Stimulated activated CD8-positive, alpha-beta memory T cell treated with anti-CD3 and anti-CD28 coated beads, Interleukin-2, amount 100 ng/mL, for 48 hours (primary cell): ENCODE measurements around the gene PSMB1.
"Not testable (repeated sequence)": the region's sequence is repeated elsewhere in the genome, so short reads cannot be mapped to it uniquely, and the experiment has no call there.

Experiments used
- DNase-seq, 2 donors: peaks; one replicate each; pipeline ENCODE4 v3.0.0-alpha.2; 2020; ENCODE audit warnings: low read depth in 2 of 2

The PSMB1 gene

DNA sequence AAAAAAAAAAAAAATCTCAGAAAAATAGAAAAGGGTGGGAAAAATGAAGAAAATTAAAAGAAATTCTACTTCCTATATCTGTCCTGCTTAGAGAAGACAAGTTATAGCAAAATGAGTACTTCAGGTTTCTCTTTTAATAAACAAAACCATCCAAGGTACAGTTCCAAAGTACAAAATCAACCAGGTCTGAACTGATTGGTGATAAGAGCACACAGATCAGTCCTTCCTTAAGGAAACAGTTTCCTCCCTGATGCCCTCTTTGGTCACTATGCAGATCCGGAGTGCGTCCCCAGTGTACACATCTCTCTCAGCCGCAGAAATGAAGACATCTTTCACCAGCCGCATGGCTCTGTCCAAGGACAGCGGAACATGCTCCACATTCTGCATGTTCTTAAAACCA, 18.1 kb downstream of the PSMB1 start:
- no peak for DNase-seq

- no peak for DNase-seq
Observed at GRCh38 chr6:170533792-170534191, 19.3 kb downstream of the PSMB1 start.

GRCh38 chr6:170532867-170533488, 20.1 kb downstream of the PSMB1 start:
- DNase-seq = no peak

- peak in 1 of 2 donors; percentile 49 for DNase-seq
Observed at GRCh38 chr6:170529839-170530469, 23.2 kb downstream of the PSMB1 start.

DNA sequence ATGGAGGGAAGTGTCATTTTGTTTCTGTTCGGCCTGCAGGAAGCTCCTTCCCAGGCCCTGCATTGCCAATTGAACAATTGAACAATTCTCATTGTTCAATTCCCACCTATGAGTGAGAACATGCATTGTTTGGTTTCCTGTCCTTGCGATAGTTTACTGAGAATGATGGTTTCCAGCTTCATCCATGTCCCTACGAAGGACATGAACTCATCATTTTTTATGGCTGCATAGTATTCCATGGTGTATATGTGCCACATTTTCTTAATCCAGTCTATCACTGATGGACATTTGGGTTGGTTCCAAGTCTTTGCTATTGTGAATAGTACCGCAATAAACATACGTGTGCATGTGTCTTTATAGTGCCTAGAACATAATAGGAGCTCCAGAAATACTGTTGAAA, 25.1 kb downstream of the PSMB1 start:
- DNase-seq = not testable (repeated sequence)

DNA sequence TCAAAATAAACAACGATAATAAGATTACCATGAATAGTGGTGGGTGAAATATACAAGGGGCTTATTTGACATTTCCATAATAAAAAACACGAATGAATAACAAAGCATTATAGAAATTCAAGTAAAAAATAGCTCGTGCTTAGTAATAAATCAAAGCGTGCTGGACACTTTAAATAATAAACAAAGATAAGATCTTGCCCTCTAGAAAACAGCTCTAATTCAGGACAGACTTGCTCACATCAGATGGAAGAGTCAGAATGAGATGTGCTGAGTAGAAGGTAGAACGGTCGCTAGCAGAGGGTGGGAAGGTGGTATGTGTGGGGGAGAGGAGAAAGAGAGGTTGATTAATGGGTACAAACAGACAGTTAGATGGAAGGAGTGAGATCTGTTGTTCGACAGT, 27.3 kb downstream of the PSMB1 start:
- DNase-seq = no peak

DNA sequence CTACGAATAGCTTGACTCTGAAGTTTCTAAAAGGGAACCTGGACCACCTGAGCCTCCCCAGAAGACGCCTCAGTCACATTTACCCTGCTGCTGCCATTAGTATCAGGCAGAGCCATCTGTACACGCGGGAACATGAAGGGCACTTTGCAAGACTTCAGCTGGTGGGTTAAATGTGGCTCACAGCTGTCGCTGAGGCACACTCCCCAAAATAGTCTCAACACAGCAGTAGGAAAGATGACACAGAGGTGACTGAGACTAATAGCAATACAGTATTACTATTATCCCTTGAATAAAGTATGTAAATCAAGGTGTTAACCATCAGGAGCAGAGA, 29.0 kb downstream of the PSMB1 start:
- DNase-seq = no peak

- DNase-seq = no peak
Observed at GRCh38 chr6:170523256-170524171, 29.6 kb downstream of the PSMB1 start.

- DNase-seq = no peak
Observed at GRCh38 chr6:170522565-170523183, 30.4 kb downstream of the PSMB1 start.

- no peak for DNase-seq
Observed at GRCh38 chr6:170516783-170517616, 36.1 kb downstream of the PSMB1 start.

- no peak for DNase-seq
Observed at GRCh38 chr6:170514908-170515307, 38.2 kb downstream of the PSMB1 start.

DNA sequence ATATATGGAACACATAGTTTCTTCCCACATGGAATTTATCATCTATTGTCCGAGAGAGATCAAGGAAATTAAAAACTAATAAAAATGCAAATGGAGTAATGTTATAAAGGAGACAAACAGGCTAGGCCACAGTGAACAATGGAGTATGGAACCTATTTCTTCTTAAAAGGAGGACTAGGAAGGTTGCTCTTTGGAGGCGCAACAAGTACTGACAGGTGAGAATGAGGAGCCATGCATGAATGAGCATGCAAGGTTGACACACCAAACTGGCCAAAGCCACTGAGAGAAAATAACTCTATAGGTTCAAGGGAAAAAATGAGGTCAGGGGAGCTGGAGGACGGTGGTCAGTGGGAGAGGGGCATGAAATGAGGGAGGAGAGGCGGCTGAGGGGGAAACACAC, 40.9 kb downstream of the PSMB1 start:
- no peak for DNase-seq

- DNase-seq = no peak
Observed at GRCh38 chr6:170510631-170511030, 42.5 kb downstream of the PSMB1 start.

GRCh38 chr6:170509723-170510018, 43.4 kb downstream of the PSMB1 start:
- no peak for DNase-seq

DNA sequence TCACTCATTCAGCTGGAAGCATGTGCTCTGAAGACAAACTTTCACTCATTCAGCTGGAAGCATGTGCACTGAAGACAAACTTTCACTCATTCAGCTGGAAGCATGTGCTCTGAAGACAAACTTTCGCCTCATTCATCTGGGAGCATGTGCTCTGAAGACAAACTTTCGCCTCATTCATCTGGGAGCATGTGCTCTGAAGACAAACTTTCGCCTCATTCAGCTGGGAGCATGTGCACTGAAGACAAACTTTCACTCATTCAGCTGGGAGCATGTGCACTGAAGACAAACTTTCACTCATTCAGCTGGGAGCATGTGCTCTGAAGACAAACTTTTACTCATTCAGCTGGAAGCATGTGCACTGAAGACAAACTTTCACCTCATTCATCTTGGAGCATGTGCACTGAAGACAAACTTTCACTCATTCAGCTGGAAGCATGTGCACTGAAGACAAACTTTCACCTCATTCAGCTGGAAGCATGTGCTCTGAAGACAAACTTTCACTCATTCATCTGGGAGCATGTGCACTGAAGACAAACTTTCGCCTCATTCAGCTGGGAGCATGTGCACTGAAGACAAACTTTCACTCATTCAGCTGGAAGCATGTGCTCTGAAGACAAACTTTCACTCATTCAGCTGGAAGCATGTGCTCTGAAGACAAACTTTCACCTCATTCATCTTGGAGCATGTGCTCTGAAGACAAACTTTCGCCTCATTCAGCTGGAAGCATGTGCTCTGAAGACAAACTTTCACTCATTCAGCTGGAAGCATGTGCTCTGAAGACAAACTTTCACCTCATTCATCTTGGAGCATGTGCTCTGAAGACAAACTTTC, 44.0 kb downstream of the PSMB1 start:
- not testable (repeated sequence) for DNase-seq

- DNase-seq = not testable (repeated sequence)
Observed at GRCh38 chr6:170508275-170508674, 44.8 kb downstream of the PSMB1 start.

DNA sequence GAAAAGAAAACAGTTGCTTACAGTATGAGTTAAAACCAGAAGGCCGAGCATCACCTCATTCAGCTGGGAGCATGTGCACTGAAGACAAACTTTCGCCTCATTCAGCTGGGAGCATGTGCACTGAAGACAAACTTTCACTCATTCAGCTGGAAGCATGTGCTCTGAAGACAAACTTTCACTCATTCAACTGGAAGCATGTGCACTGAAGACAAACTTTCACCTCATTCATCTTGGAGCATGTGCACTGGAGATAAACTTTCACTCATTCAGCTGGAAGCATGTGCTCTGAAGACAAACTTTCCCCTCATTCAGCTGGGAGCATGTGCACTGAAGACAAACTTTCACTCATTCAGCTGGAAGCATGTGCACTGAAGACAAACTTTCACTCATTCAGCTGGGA, 45.4 kb downstream of the PSMB1 start:
- DNase-seq = not testable (repeated sequence)

- no peak for DNase-seq
Observed at GRCh38 chr6:170506446-170506845, 46.7 kb downstream of the PSMB1 start.

DNA sequence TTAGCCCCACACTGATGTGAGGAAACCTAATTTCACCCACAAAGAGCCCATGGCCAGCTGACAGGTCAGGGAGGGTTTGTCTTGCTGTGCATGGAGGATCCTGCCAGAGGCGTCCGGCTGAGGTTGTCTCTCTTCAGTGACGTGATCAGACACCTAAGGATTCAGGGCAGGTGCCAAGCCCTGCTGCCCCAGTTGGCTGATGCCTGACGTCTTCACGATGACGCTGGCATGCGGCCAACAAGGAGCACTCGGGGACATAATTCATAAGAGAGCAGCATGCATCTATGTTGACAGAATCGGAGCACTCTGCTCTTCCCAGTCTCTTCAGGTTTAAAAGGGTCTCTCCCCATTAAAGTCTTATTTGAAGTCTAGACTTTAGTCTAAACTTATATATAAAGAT, 47.8 kb downstream of the PSMB1 start:
- no peak for DNase-seq

DNA sequence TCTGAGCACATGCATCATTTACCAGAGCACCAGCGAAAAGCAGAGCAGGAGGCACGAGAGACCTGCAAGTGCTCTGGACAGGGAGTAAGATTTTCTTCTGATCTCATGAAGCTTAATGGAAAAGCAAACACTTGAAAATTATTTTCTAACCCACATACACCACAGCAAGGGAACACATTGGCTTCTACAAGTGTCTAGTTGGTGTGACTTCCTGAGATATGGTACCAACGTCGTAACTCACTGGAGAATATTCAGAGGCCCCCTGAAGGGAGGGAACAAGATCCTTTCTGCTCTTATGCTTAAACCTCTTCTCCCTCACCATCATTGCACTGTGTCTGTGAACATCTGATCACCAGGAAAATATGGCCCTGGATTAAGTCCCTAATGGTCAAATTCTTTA, 48.6 kb downstream of the PSMB1 start:
- no peak for DNase-seq

DNA sequence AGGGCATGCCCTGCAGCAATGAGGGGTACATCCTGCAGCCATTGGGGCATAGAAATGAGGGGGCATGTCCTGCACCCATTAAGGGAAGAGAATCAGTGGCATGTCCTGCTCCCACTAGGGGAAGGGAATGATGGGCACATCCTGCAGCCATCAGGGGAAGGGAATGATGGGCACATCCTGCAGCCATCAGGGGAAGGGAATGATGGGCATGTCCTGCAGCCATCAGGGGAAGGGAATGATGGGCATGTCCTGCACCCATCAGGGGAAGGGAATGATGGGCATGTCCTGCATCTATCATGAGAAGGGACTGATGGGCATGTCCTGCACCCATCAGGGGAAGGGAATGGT, 49.7 kb downstream of the PSMB1 start:
- DNase-seq = no peak
